HCT116 (cell line): ENCODE measurements around the gene WBP1. TPM values are rescaled to one million over a fixed set of nuclear protein-coding genes. Genes with fewer than 3 reads are reported as not detected.

Source experiments
- ATAC-seq: fragments of 200-7000 bp; cut with Tn5 transposase; 2 replicates; pipeline ENCODE4 v1.9.1; 2020; ENCODE audit warnings: mild to moderate bottlenecking, moderate library complexity
- BruUV-seq: library from RNA; stranded (reverse); fragments of 400-500 nt; replicated peaks from 2 replicates; lab custom pipeline; 2021; lab: Mats Ljungman, UMichigan
- CTCF ChIA-PET: fragments of 300-600 bp; sonication (Branson Sonifier 250); formaldehyde crosslinking; loops from one replicate; lab custom pipeline; 2021; ENCODE audit warnings: antibody characterized with exemption; lab: Charles Lee
- POLR2A ChIA-PET: fragments of 300-600, 350-600 bp; sonication (Branson Sonifier 250); formaldehyde crosslinking; loops from one replicate; lab custom pipeline; 2021; ENCODE audit warnings: antibody characterized with exemption; lab: Charles Lee
- RAD21 ChIA-PET, 2 experiments: fragments of 300-600 bp; sonication (Branson Sonifier 250); formaldehyde crosslinking; loops; one replicate each; lab custom pipeline; 2023; ENCODE audit warnings: low total read pairs in 2 of 2; ENCODE audit not compliant: uncharacterized antibody in 2 of 2, unreplicated experiment in 2 of 2, low non-redundant PET in 1 of 2; lab: Charles Lee
- DNase-seq: peaks from one replicate; pipeline ENCODE4 v3.0.0-alpha.2; 2010; ENCODE audit warnings: low read depth, low spot score
- H2AFZ ChIP-seq: fragments of 200-600 bp; shearing (Covaris generic), sonication (generic); 2 replicates; pipeline ENCODE4 v1.6.1; 2017; ENCODE audit warnings: low read depth, mixed run types, mixed read lengths, antibody characterized with exemption, low read length; ENCODE audit not compliant: poor library complexity, severe bottlenecking
- H3K27ac ChIP-seq: 2 replicates; pipeline ENCODE4 v1.5.1; 2012; ENCODE audit warnings: low read depth, low read length
- H3K27me3 ChIP-seq: fragments of 200-600 bp; sonication (generic); 2 replicates; pipeline ENCODE4 v1.6.1; 2016; ENCODE audit warnings: mixed run types, low read length, mixed read lengths; ENCODE audit not compliant: insufficient read depth
- H3K36me3 ChIP-seq, 2 experiments: fragments of 200-500 bp in 1 of 2; fragments of 200-600 bp in 1 of 2; sonication (Bioruptor generic) in 1 of 2; sonication (generic) in 1 of 2; 2 replicates each; pipeline versions ENCODE4 v1.5.1 to v1.6.1; 2014 to 2016; ENCODE audit warnings: low read length in 2 of 2, inconsistent platforms in 1 of 2, mixed read lengths in 1 of 2, mixed run types in 1 of 2; ENCODE audit not compliant: insufficient read depth in 2 of 2, control insufficient read depth in 1 of 2
- H3K4me1 ChIP-seq, 2 experiments: fragments of 200-600 bp in 1 of 2; sonication (generic) in 1 of 2; 2 replicates each; pipeline versions ENCODE4 v1.5.1 to v1.6.1; 2012 to 2017; ENCODE audit warnings: low read length in 2 of 2, inconsistent platforms in 1 of 2, mild to moderate bottlenecking in 1 of 2, mixed read lengths in 1 of 2, mixed run types in 1 of 2, moderate library complexity in 1 of 2; ENCODE audit not compliant: insufficient read depth in 2 of 2, control insufficient read depth in 1 of 2
- H3K4me2 ChIP-seq: fragments of 200-600 bp; sonication (generic); 2 replicates; pipeline ENCODE4 v1.6.1; 2017; ENCODE audit warnings: mixed run types, low read length, mixed read lengths
- H3K4me3 ChIP-seq, 2 experiments: fragments of 200-600 bp in 1 of 2; sonication (generic) in 1 of 2; replicated peaks in 1 of 2; 2 replicates each; pipeline ENCODE4 v1.5.1; 2011 to 2016; ENCODE audit warnings: low read length in 2 of 2, control low read depth in 1 of 2, low read depth in 1 of 2, mild to moderate bottlenecking in 1 of 2, mixed read lengths in 1 of 2, mixed run types in 1 of 2
- H3K79me2 ChIP-seq: fragments of 200-600 bp; sonication (generic); 2 replicates; pipeline ENCODE4 v1.6.1; 2017; ENCODE audit warnings: mild to moderate bottlenecking, mixed run types, low read length, moderate library complexity, mixed read lengths; ENCODE audit not compliant: insufficient read depth
- H3K9ac ChIP-seq: fragments of 200-600 bp; sonication (generic); 2 replicates; pipeline ENCODE4 v1.6.1; 2016; ENCODE audit warnings: low read length, mixed read lengths
- H3K9me2 ChIP-seq: fragments of 200-600 bp; sonication (generic), shearing (Covaris generic); 2 replicates; pipeline ENCODE4 v1.6.1; 2017; ENCODE audit warnings: mixed run types, mild to moderate bottlenecking, moderate library complexity; ENCODE audit not compliant: insufficient read depth
- H3K9me3 ChIP-seq, 2 experiments: fragments of 200-500 bp in 1 of 2; fragments of 200-600 bp in 1 of 2; sonication (Bioruptor generic) in 1 of 2; sonication (generic) in 1 of 2; 2 replicates each; pipeline ENCODE4 v1.6.1; 2014 to 2017; ENCODE audit warnings: low read length in 2 of 2, mixed read lengths in 2 of 2, inconsistent platforms in 1 of 2, low read depth in 1 of 2, mild to moderate bottlenecking in 1 of 2, mixed run types in 1 of 2, moderate library complexity in 1 of 2; ENCODE audit not compliant: control insufficient read depth in 1 of 2, insufficient read depth in 1 of 2
- H4K20me1 ChIP-seq: fragments of 200-600 bp; sonication (generic), shearing (Covaris generic); 2 replicates; pipeline ENCODE4 v1.6.1; 2017; ENCODE audit warnings: mixed run types, mild to moderate bottlenecking, moderate library complexity; ENCODE audit not compliant: insufficient read depth
- ATF3 ChIP-seq: IDR thresholded peaks from 2 replicates; pipeline ENCODE4 v1.6.1; 2012
- CBX3 ChIP-seq: IDR thresholded peaks from 2 replicates; pipeline ENCODE4 v1.6.1; 2012; ENCODE audit warnings: low read depth
- CEBPB ChIP-seq: IDR thresholded peaks from 2 replicates; pipeline ENCODE4 v1.6.1; 2012; ENCODE audit warnings: low read depth
- CTCF ChIP-seq, 3 experiments: fragments of 200-600 bp in 1 of 3; sonication (generic) in 1 of 3; IDR thresholded peaks in 2 of 3; conservative IDR thresholded peaks in 1 of 3; 2 replicates each; pipeline ENCODE4 v1.5.1; 2012 to 2017; ENCODE audit warnings: low read depth in 2 of 3, low read length in 2 of 3, antibody characterized with exemption in 1 of 3, borderline replicate concordance in 1 of 3, control low read depth in 1 of 3, mild to moderate bottlenecking in 1 of 3, mixed read lengths in 1 of 3, mixed run types in 1 of 3, moderate library complexity in 1 of 3; ENCODE audit not compliant: insufficient read depth in 1 of 3
- EGR1 ChIP-seq: IDR thresholded peaks from 2 replicates; pipeline ENCODE4 v1.6.1; 2012; ENCODE audit warnings: low read depth
- ELF1 ChIP-seq: IDR thresholded peaks from 2 replicates; pipeline ENCODE4 v1.6.1; 2012; ENCODE audit warnings: low read depth, borderline replicate concordance
- EZH2phosphoT487 ChIP-seq: fragments of 200-600 bp; IDR thresholded peaks from 2 replicates; pipeline ENCODE4 v1.6.1; 2018; ENCODE audit warnings: antibody characterized with exemption, borderline replicate concordance
- FOSL1 ChIP-seq: IDR thresholded peaks from 2 replicates; pipeline ENCODE4 v1.6.1; 2012; ENCODE audit warnings: low read depth
- JUND ChIP-seq: IDR thresholded peaks from 2 replicates; pipeline ENCODE4 v1.6.1; 2012
- MAX ChIP-seq: IDR thresholded peaks from 2 replicates; pipeline ENCODE4 v1.6.1; 2012
- POLR2A ChIP-seq: IDR thresholded peaks from 2 replicates; pipeline ENCODE4 v1.7.0; 2011; ENCODE audit warnings: borderline replicate concordance; ENCODE audit not compliant: insufficient read depth, insufficient read length; ENCODE audit errors: extremely low read depth
- POLR2AphosphoS5 ChIP-seq: IDR thresholded peaks from 2 replicates; pipeline ENCODE4 v1.6.1; 2011; ENCODE audit warnings: mild to moderate bottlenecking, low read depth, low read length, moderate library complexity
- REST ChIP-seq: IDR thresholded peaks from 2 replicates; pipeline ENCODE4 v1.6.1; 2012; ENCODE audit warnings: low read depth
- SIN3A ChIP-seq: IDR thresholded peaks from 2 replicates; pipeline ENCODE4 v1.6.1; 2012; ENCODE audit warnings: low read depth
- SRF ChIP-seq: IDR thresholded peaks from 2 replicates; pipeline ENCODE4 v1.6.1; 2012; ENCODE audit warnings: low read depth
- YY1 ChIP-seq: IDR thresholded peaks from 2 replicates; pipeline ENCODE4 v1.6.1; 2011; ENCODE audit warnings: low read length, low read depth, moderate library complexity, mild to moderate bottlenecking; ENCODE audit not compliant: insufficient replicate concordance; ENCODE audit errors: extremely low read depth
- ZBTB33 ChIP-seq: IDR thresholded peaks from 2 replicates; pipeline ENCODE4 v1.6.1; 2011; ENCODE audit warnings: mild to moderate bottlenecking, low read length, moderate library complexity; ENCODE audit not compliant: insufficient replicate concordance; ENCODE audit errors: extremely low read depth
- ZFX ChIP-seq: fragments of 450-650 bp; IDR thresholded peaks from 2 replicates; pipeline ENCODE4 v1.6.1; 2017
- ZNF274 ChIP-seq: fragments of 200-500 bp; sonication (Bioruptor generic); IDR thresholded peaks from 2 replicates; pipeline ENCODE4 v1.6.1; 2014; ENCODE audit warnings: mild to moderate bottlenecking, low read depth, low read length, inconsistent platforms
- intact Hi-C: fragments of 100-400 bp; cut with micrococcal nuclease; formaldehyde crosslinking; loops from 2 replicates; pipeline ENCODE4 v1.10.0; 2022
- total RNA-seq: library from RNA; stranded (reverse); gene quantifications from one replicate; pipeline ENCODE4 v1.2.1, GENCODE V29; 2021; ENCODE audit not compliant: unreplicated experiment

Gene WBP1
- total RNA-seq, 1 experiment from 2014 or later = 64.7 TPM

GRCh38 chr2:74417197-74417596 lies 41.0 kb upstream of the WBP1 start:
- Histone ChIP-seq H2AFZ (no peak overlapping the region), H3K4me2 (no peak overlapping the region), H4K20me1 (no peaks in the 10 kb centered on the region), H3K27me3 (no peaks in the 10 kb centered on the region), H3K79me2 (no peaks in the 10 kb centered on the region), H3K4me1 (peaks cover 0 to 18% of the 10 kb centered on the region in 2 experiments; a peak in 2 of 4 replicates), H3K9me2 (no peaks in the 10 kb centered on the region), H3K4me3 (no peak overlapping the region), H3K36me3 (no peaks in the 10 kb centered on the region), H3K9ac (no peak overlapping the region), H3K9me3 (no peaks in the 10 kb centered on the region), H3K27ac (no peak overlapping the region)
- ChIA-PET RAD21 (no interaction called here), CTCF (no interaction called here), POLR2A (no interaction called here)
- no peak for TF ChIP-seq SIN3A
- no peak for TF ChIP-seq REST
- TF ChIP-seq ELF1 = no peak
- no peak for TF ChIP-seq ZNF274
- no peak for TF ChIP-seq EGR1
- no peak for TF ChIP-seq EZH2phosphoT487
- no peak for TF ChIP-seq ZBTB33
- no peak for TF ChIP-seq CTCF (IDR thresholded peaks at IDR 0.05 in 2 of 3, conservative IDR thresholded peaks at IDR 0.05 in 1 of 3; ENCODE audit: borderline replicate concordance in 1 of 3, insufficient read depth in 1 of 3, low read depth in 2 of 3, low read length in 2 of 3)
- TF ChIP-seq POLR2A = no peak
- no peak for TF ChIP-seq YY1
- TF ChIP-seq CBX3 = no peak
- no peak for TF ChIP-seq JUND
- TF ChIP-seq ATF3 = no peak
- no peak for TF ChIP-seq ZFX
- no peak for TF ChIP-seq CEBPB
- no peak for TF ChIP-seq MAX
- no peak for TF ChIP-seq SRF
- no peak for TF ChIP-seq FOSL1
- no peak for TF ChIP-seq POLR2AphosphoS5
- no TSS peak for BruUV-seq
- intact Hi-C loops = no loop called here
- DNase-seq (no peak), ATAC-seq (no peak)
